Keratinocyte (primary cell): ENCODE results near the gene SYPL2. TPM values are rescaled to one million over a fixed set of nuclear protein-coding genes. Genes with fewer than 3 reads are reported as not detected.

Experiments
- DNase-seq: peaks from one replicate; pipeline ENCODE4 v3.0.0-alpha.2; 2011; ENCODE audit warnings: low read depth, missing footprints, low spot score
- FAIRE-seq: peaks from 2 replicates; lab custom pipeline; 2011; peaks lifted over from hg19 to GRCh38; lab: Jason Lieb, UNC
- H2AFZ ChIP-seq: 2 replicates; pipeline ENCODE4 v1.6.0; 2012; ENCODE audit warnings: low read length, control low read depth, inconsistent platforms; ENCODE audit not compliant: control insufficient read depth
- H3K27ac ChIP-seq: 2 replicates; pipeline ENCODE4 v1.5.1; 2011; ENCODE audit warnings: low read length; ENCODE audit not compliant: control insufficient read depth, insufficient read depth
- H3K27me3 ChIP-seq: 3 replicates; pipeline ENCODE4 v1.6.0; 2011; ENCODE audit warnings: low read length; ENCODE audit not compliant: control insufficient read depth, insufficient read depth; ENCODE audit errors: extremely low read depth
- H3K36me3 ChIP-seq, 2 experiments: 2 replicates in 1 of 2; 3 replicates in 1 of 2; pipeline ENCODE4 v1.5.1; 2011; ENCODE audit warnings: low read length in 2 of 2, mild to moderate bottlenecking in 1 of 2; ENCODE audit not compliant: control insufficient read depth in 2 of 2, insufficient read depth in 2 of 2; ENCODE audit errors: extremely low read depth in 1 of 2
- H3K4me1 ChIP-seq: 3 replicates; pipeline ENCODE4 v1.5.1; 2011; ENCODE audit warnings: low read length; ENCODE audit not compliant: control insufficient read depth, insufficient read depth; ENCODE audit errors: extremely low read depth
- H3K4me2 ChIP-seq: 3 replicates; pipeline ENCODE4 v1.6.0; 2011; ENCODE audit warnings: low read depth, low read length; ENCODE audit not compliant: control insufficient read depth, insufficient read depth; ENCODE audit errors: extremely low read depth
- H3K4me3 ChIP-seq, 3 experiments: fragments of 200-600 bp in 1 of 3; sonication (generic) in 1 of 3; 2 replicates in 2 of 3; 3 replicates in 1 of 3; pipeline ENCODE4 v1.5.1; 2011 to 2016; ENCODE audit warnings: low read length in 3 of 3, mild to moderate bottlenecking in 3 of 3, control low read depth in 2 of 3, inconsistent platforms in 1 of 3, low read depth in 1 of 3, mixed read lengths in 1 of 3, mixed run types in 1 of 3, moderate library complexity in 1 of 3; ENCODE audit not compliant: control insufficient read depth in 2 of 3, insufficient read depth in 2 of 3; ENCODE audit errors: extremely low read depth in 1 of 3
- H3K79me2 ChIP-seq: 2 replicates; pipeline ENCODE4 v1.6.0; 2012; ENCODE audit warnings: low read length; ENCODE audit not compliant: control insufficient read depth, insufficient read depth
- H3K9ac ChIP-seq: 3 replicates; pipeline ENCODE4 v1.6.0; 2011; ENCODE audit warnings: low read length; ENCODE audit not compliant: control insufficient read depth, insufficient read depth; ENCODE audit errors: extremely low read depth
- H3K9me1 ChIP-seq: 3 replicates; pipeline ENCODE4 v1.6.0; 2011; ENCODE audit warnings: low read length; ENCODE audit not compliant: control insufficient read depth, insufficient read depth; ENCODE audit errors: extremely low read depth
- H3K9me3 ChIP-seq: 2 replicates; pipeline ENCODE4 v1.5.1; 2012; ENCODE audit warnings: low read depth, low read length; ENCODE audit not compliant: control insufficient read depth
- H4K20me1 ChIP-seq: 3 replicates; pipeline ENCODE4 v1.6.0; 2011; ENCODE audit warnings: low read length; ENCODE audit not compliant: control insufficient read depth, insufficient read depth; ENCODE audit errors: extremely low read depth
- CTCF ChIP-seq, 3 experiments: IDR thresholded peaks in 1 of 3; conservative IDR thresholded peaks in 1 of 3; optimal IDR thresholded peaks in 1 of 3; 2 replicates in 2 of 3; 3 replicates in 1 of 3; pipeline versions ENCODE3 to v1.5.1; 2011; ENCODE audit warnings: low read length in 3 of 3, mild to moderate bottlenecking in 3 of 3, moderate library complexity in 2 of 3, control low read depth in 1 of 3, inconsistent platforms in 1 of 3; ENCODE audit not compliant: insufficient read depth in 2 of 3; ENCODE audit errors: extremely low read depth in 1 of 3
- EZH2 ChIP-seq: IDR thresholded peaks from one replicate; pipeline ENCODE4 v1.6.1; 2012; ENCODE audit warnings: inconsistent platforms, mild to moderate bottlenecking, low read length, moderate library complexity
- dilution Hi-C: fragments of 300-500 bp; cut with MboI; formaldehyde crosslinking; loops from one replicate; pipeline ENCODE4 v1.7.0; 2020; ENCODE audit warnings: low sequenced_read_pairs; ENCODE audit not compliant: extremely low pct_ligation_motif_present
- polyA plus RNA-seq, 5 experiments: library from polyadenylated mRNA; depleted of rRNA in 3 of 5; stranded (reverse) in 3 of 5; stranded (forward) in 1 of 5; unstranded in 1 of 5; fragments of >200 nt; gene quantifications; 1 replicate in 1 of 5; 2 replicates in 3 of 5; 3 replicates in 1 of 5; pipeline versions ENCODE4 v1.2.1 to v1.2.3, GENCODE V29; 2011 to 2012; ENCODE audit warnings: missing spikeins in 2 of 5, low read depth in 1 of 5, low replicate concordance in 1 of 5

Gene SYPL2
- polyA plus RNA-seq, 1 donor (not counting 4 experiments of a cell fraction or from before 2014, with no cell fraction given), result not detected

GRCh38 chr1:109483672-109484518, 17.5 kb downstream of the SYPL2 start, which contains the start of gene ATXN7L2:
Gene ATXN7L2 (plus strand): TSS chr1:109483905. CDS start chr1:109483954, 49 bp downstream.
- H3K27me3 ChIP-seq, result peaks cover 23% of the 10 kb centered on the region
- no peaks in the 10 kb centered on the region for H4K20me1 ChIP-seq
- H3K9me1 ChIP-seq, result peaks cover 4% of the 10 kb centered on the region
- peak within 1 kb of the TSS; percentile 94 for H3K4me2 ChIP-seq
- dilution Hi-C loops, result no loop called here
- peaks cover 11% of the 10 kb centered on the region for H3K4me1 ChIP-seq
- FAIRE-seq, result no peak
- H3K9ac ChIP-seq, result peak within 1 kb of the TSS; percentile 82
- DNase-seq, result no peak
- peak within 1 kb of the TSS; percentile 76 to 80 (median 77) for H3K4me3 ChIP-seq
- peaks cover 4 to 6% of the 10 kb centered on the region in 2 experiments for H3K36me3 ChIP-seq
- TF ChIP-seq EZH2, result no peak
- no peak for TF ChIP-seq CTCF (optimal IDR thresholded peaks at IDR 0.05 in 1 of 3, IDR thresholded peaks at IDR 0.05 in 1 of 3, conservative IDR thresholded peaks at IDR 0.05 in 1 of 3; ENCODE audit: extremely low read depth in 1 of 3, insufficient read depth in 2 of 3, low read length in 3 of 3)
- peak within 1 kb of the TSS; percentile 77 for H3K27ac ChIP-seq
- no peaks in the 10 kb centered on the region for H3K9me3 ChIP-seq
- peak within 1 kb of the TSS; percentile 85 for H2AFZ ChIP-seq
- peaks cover 5% of the 10 kb centered on the region for H3K79me2 ChIP-seq

- H3K4me2 ChIP-seq, result peak overlapping the region; percentile 94
- TF ChIP-seq CTCF (optimal IDR thresholded peaks at IDR 0.05 in 1 of 3, IDR thresholded peaks at IDR 0.05 in 1 of 3, conservative IDR thresholded peaks at IDR 0.05 in 1 of 3; ENCODE audit: extremely low read depth in 1 of 3, insufficient read depth in 2 of 3, low read length in 3 of 3), result no peak
- no peak for TF ChIP-seq EZH2
- peaks cover 4 to 6% of the 10 kb centered on the region in 2 experiments for H3K36me3 ChIP-seq
- peak overlapping the region; percentile 76 to 80 (median 77) for H3K4me3 ChIP-seq
- peak overlapping the region; percentile 77 for H3K27ac ChIP-seq
- no peaks in the 10 kb centered on the region for H3K9me3 ChIP-seq
- FAIRE-seq (no peak), DNase-seq (no peak)
- no peaks in the 10 kb centered on the region for H4K20me1 ChIP-seq
- peaks cover 4% of the 10 kb centered on the region for H3K9me1 ChIP-seq
- H3K9ac ChIP-seq, result peak overlapping the region; percentile 82
- peak overlapping the region; percentile 85 for H2AFZ ChIP-seq
- peaks cover 11% of the 10 kb centered on the region for H3K4me1 ChIP-seq
- H3K79me2 ChIP-seq, result peaks cover 5% of the 10 kb centered on the region
- H3K27me3 ChIP-seq, result peaks cover 20% of the 10 kb centered on the region
- dilution Hi-C loops, result no loop called here
Observed at GRCh38 chr1:109484519-109484975, 18.2 kb downstream of the SYPL2 start.
